ENCODE results near the gene RASGRF2. TPM values are rescaled to one million over a fixed set of nuclear protein-coding genes. Genes with fewer than 3 reads are reported as not detected.
"Not testable (repeated sequence)": the region's sequence is repeated elsewhere in the genome, so short reads cannot be mapped to it uniquely, and the experiment has no call there.

The RASGRF2 gene
- total RNA-seq, 1 experiment from 2014 or later: 5.3 TPM

- H3K4me3 ChIP-seq (ENCODE audit: insufficient read depth, low read depth, low read length); DNase-seq; H3K27me3 ChIP-seq (ENCODE audit: control insufficient read depth, insufficient read depth, low read length); H3K36me3 ChIP-seq (replicated peaks; ENCODE audit: control insufficient read depth, insufficient read depth, low read length): not testable (repeated sequence)
These were observed 70.3 kb downstream of the RASGRF2 start for GRCh38 chr5:81030236-81031034.

DNA sequence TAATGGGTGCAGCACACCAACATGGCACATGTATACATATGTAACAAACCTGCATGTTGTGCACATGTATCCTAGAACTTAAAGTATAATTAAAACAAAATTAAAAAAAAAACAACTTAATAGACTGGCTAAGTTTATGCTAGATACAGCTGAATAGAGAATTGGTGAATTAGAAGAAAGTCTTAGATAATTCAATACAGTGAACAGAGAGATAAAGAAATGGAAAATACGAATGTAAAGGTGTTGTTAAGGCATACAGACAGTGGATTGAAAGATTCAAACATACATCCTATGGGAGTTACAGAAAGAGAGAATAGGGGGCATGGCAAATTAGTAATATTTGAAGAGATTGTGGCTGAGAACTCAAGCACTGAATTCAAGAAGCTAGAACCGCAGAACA is 75.4 kb downstream of the RASGRF2 start:
- Histone ChIP-seq H3K36me3 (replicated peaks; ENCODE audit: control insufficient read depth, insufficient read depth, low read length) (no peaks in the 10 kb centered on the region), H3K4me3 (ENCODE audit: insufficient read depth, low read depth, low read length) (no peak overlapping the region), H3K27me3 (ENCODE audit: control insufficient read depth, insufficient read depth, low read length) (no peaks in the 10 kb centered on the region)
- DNase-seq: no peak

GRCh38 chr5:81038495-81038894 is 78.3 kb downstream of the RASGRF2 start:
- no peaks in the 10 kb centered on the region for H3K36me3 ChIP-seq (replicated peaks; ENCODE audit: control insufficient read depth, insufficient read depth, low read length)
- no peaks in the 10 kb centered on the region for H3K27me3 ChIP-seq (ENCODE audit: control insufficient read depth, insufficient read depth, low read length)
- DNase-seq: no peak
- H3K4me3 ChIP-seq (ENCODE audit: insufficient read depth, low read depth, low read length): no peak overlapping the region

DNA sequence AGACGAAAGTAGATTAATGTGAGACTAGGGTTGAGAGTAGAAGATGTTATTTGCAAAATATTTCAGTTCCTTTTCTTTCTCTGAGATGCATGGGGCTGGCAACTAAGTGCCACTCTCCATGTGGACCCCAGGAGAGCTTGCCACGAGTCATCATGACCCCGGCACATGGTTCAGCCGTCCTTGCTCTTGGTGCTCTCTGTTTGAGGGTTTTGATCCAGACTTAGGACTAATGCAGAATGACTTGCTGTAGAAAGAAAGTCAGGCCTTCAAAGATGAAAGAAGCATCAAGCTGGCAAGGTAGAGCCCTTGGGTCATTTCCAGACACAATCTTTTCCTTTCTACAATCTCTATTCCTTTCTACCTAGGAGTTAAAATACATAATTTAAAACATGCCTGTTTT is 84.7 kb downstream of the RASGRF2 start:
- Histone ChIP-seq H3K36me3 (replicated peaks; ENCODE audit: control insufficient read depth, insufficient read depth, low read length) (no peaks in the 10 kb centered on the region), H3K4me3 (ENCODE audit: insufficient read depth, low read depth, low read length) (no peak overlapping the region), H3K27me3 (ENCODE audit: control insufficient read depth, insufficient read depth, low read length) (no peaks in the 10 kb centered on the region)
- DNase-seq: no peak

DNA sequence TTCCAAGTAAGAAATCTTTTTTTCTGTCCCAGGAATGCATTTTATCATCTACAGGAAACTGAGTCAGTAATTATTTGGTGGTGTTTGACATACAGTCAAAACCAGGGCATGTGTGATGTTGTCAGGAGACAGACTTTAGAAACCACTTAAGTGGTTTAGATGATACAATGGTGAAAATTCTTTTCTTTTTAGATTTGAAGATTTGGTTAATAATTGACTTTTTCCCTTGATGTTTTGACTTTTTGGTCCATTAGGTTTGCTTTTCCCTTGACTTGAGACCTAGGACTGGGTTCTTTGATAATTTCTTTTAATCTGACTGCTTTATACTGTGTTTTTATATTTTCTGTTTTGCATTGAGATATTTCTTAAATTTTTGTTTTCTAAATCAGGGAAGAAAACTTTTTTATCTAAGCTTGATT is 85.2 kb downstream of the RASGRF2 start:
- no peak for DNase-seq
- Histone ChIP-seq H3K27me3 (ENCODE audit: control insufficient read depth, insufficient read depth, low read length) (no peaks in the 10 kb centered on the region), H3K36me3 (replicated peaks; ENCODE audit: control insufficient read depth, insufficient read depth, low read length) (no peaks in the 10 kb centered on the region; the same call in 1 of the 2 replicates), H3K4me3 (ENCODE audit: insufficient read depth, low read depth, low read length) (no peak overlapping the region)

- DNase-seq: no peak
- Histone ChIP-seq H3K27me3 (ENCODE audit: control insufficient read depth, insufficient read depth, low read length) (no peaks in the 10 kb centered on the region), H3K36me3 (replicated peaks; ENCODE audit: control insufficient read depth, insufficient read depth, low read length) (no peaks in the 10 kb centered on the region; the same call in 1 of the 2 replicates), H3K4me3 (ENCODE audit: insufficient read depth, low read depth, low read length) (no peak overlapping the region)
These were observed 85.9 kb downstream of the RASGRF2 start for GRCh38 chr5:81046041-81046440.

DNA sequence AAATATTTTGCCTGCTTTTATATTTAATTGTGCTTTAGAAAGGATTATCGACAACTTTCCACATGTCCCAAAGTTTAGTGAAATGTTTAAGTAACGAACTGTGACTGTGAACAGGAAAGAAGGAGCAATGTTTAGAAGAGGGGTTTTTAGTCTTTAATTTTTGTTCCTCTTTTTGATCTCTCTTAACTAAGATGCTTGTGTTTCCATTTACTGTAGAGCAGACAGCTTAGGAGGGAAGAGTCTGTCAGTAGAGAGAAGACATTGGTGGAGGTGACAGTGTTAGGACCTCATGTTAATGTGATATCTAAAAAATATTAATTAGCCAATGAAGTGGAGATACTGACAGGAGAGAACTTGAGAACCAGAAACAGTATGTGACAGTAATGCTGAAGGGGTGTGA is 92.2 kb downstream of the RASGRF2 start:
- Histone ChIP-seq H3K4me3 (ENCODE audit: insufficient read depth, low read depth, low read length) (no peak overlapping the region), H3K36me3 (replicated peaks; ENCODE audit: control insufficient read depth, insufficient read depth, low read length) (no peaks in the 10 kb centered on the region; the same call in 1 of the 2 replicates), H3K27me3 (ENCODE audit: control insufficient read depth, insufficient read depth, low read length) (no peaks in the 10 kb centered on the region)
- DNase-seq: no peak

DNA sequence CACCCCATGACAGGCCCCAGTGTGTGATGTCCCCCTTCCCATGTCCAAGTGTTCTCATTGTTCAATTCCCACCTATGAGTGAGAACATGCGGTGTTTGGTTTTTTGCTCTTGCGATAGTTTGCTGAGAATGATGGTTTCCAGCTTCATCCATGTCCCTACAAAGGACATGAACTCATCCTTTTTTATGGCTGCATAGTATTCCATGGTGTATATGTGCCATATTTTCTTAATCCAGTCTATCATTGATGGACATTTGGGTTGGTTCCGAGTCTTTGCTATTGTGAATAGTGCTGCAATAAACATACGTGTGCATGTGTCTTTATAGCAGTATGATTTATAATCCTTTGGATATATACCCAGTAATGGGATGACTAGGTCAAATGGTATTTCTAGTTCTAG is 93.1 kb downstream of the RASGRF2 start:
- not testable (repeated sequence) for H3K36me3 ChIP-seq (replicated peaks; ENCODE audit: control insufficient read depth, insufficient read depth, low read length); H3K27me3 ChIP-seq (ENCODE audit: control insufficient read depth, insufficient read depth, low read length); DNase-seq; H3K4me3 ChIP-seq (ENCODE audit: insufficient read depth, low read depth, low read length)

GRCh38 chr5:81058121-81058520 is 98.0 kb downstream of the RASGRF2 start:
- Histone ChIP-seq H3K27me3 (ENCODE audit: control insufficient read depth, insufficient read depth, low read length) (no peaks in the 10 kb centered on the region), H3K4me3 (ENCODE audit: insufficient read depth, low read depth, low read length) (no peak overlapping the region), H3K36me3 (replicated peaks; ENCODE audit: control insufficient read depth, insufficient read depth, low read length) (no peaks in the 10 kb centered on the region; the same call in 1 of the 2 replicates)
- no peak for DNase-seq

- H3K36me3 ChIP-seq (replicated peaks; ENCODE audit: control insufficient read depth, insufficient read depth, low read length): no peaks in the 10 kb centered on the region; the same call in none of the 2 replicates
- H3K4me3 ChIP-seq (ENCODE audit: insufficient read depth, low read depth, low read length): no peak overlapping the region
- no peaks in the 10 kb centered on the region for H3K27me3 ChIP-seq (ENCODE audit: control insufficient read depth, insufficient read depth, low read length)
- no peak for DNase-seq
These were observed 105.3 kb downstream of the RASGRF2 start for GRCh38 chr5:81065492-81065891.

GRCh38 chr5:81066102-81066501 is 105.9 kb downstream of the RASGRF2 start:
- no peak for DNase-seq
- no peak overlapping the region for H3K4me3 ChIP-seq (ENCODE audit: insufficient read depth, low read depth, low read length)
- no peaks in the 10 kb centered on the region; the same call in none of the 2 replicates for H3K36me3 ChIP-seq (replicated peaks; ENCODE audit: control insufficient read depth, insufficient read depth, low read length)
- H3K27me3 ChIP-seq (ENCODE audit: control insufficient read depth, insufficient read depth, low read length): no peaks in the 10 kb centered on the region

DNA sequence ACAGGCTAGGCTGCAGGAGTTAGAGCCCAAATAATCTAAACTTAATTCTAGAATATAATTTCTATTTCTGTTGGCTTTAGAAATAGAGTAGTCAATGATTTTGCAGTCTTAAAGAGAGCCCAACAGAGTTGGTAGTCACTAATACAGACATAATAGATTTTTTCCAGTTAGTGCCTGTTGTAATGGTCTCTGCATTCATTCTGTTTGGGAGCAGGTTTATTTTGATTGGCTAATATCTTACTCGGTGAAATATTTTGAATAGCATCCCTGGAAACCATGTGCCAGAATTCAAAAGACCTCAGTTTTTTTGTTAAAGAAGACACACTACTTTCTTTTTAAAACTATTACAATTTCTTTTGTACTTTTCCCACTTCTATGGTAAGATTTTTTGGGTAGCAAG is 107.2 kb downstream of the RASGRF2 start:
- Histone ChIP-seq H3K27me3 (ENCODE audit: control insufficient read depth, insufficient read depth, low read length) (no peaks in the 10 kb centered on the region), H3K4me3 (ENCODE audit: insufficient read depth, low read depth, low read length) (no peak overlapping the region), H3K36me3 (replicated peaks; ENCODE audit: control insufficient read depth, insufficient read depth, low read length) (no peaks in the 10 kb centered on the region; the same call in none of the 2 replicates)
- no peak for DNase-seq

DNA sequence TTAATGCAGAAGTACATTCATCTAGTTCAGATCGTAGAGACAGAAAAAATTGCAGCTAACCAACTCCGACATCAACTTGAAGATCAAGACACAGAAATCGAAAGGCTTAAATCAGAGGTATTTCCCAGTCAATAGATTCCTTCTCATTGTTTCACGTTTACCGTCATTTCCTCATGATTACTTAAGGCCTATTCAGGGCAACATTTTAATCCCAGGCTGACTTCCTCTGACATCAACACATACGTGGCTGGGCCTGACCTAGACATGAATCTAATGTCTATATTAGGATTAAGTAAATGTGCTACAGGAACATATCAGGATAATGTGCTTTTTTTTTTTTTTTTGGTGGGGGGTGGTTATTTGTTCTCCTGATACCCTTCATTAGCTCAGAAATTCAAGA is 107.9 kb downstream of the RASGRF2 start:
- Histone ChIP-seq H3K27me3 (ENCODE audit: control insufficient read depth, insufficient read depth, low read length) (no peaks in the 10 kb centered on the region), H3K4me3 (ENCODE audit: insufficient read depth, low read depth, low read length) (no peak overlapping the region), H3K36me3 (replicated peaks; ENCODE audit: control insufficient read depth, insufficient read depth, low read length) (no peaks in the 10 kb centered on the region; the same call in none of the 2 replicates)
- DNase-seq: no peak

DNA sequence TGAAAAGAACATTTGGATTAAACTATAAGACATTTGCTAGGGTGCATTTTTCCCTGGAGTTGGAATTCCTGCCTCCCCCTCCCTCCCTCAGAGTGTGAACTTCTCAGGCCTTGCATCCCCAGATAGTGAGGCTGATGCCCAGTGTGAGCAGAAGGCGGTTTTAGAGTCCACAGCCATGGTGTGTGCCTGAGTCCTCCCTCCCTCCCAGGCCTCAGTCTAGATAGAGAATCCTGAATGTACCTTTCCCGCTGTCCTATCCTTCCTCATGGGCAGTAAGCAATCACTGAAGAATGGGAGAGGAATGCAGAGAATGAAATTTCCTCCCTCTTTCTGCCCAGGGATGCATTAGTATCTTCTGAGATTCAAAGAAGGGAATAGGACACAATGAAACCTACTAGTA is 108.5 kb downstream of the RASGRF2 start:
- no peak overlapping the region for H3K4me3 ChIP-seq (ENCODE audit: insufficient read depth, low read depth, low read length)
- DNase-seq: no peak

DNA sequence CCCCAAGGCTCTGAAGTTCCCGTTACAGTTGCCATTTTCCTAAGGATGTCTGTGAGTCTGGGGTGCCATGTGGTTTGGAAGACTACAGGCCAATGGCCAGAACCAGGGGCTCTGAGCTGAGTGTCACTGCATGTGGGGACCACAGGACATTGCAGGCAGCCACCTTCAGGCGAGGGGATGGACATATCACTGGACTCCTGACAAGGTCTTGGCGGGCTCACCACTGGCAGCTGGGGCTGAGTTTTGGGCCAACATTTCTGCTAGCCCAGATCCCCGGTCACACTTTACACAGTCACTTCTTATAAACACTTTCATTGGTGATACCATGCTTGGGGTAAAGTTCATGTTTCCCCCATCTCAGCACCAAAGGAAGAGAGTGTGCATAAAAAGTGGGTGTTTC is 109.8 kb downstream of the RASGRF2 start:
- Histone ChIP-seq H3K36me3 (replicated peaks; ENCODE audit: control insufficient read depth, insufficient read depth, low read length) (peaks cover 3% of the 10 kb centered on the region), H3K4me3 (ENCODE audit: insufficient read depth, low read depth, low read length) (no peak overlapping the region), H3K27me3 (ENCODE audit: control insufficient read depth, insufficient read depth, low read length) (no peaks in the 10 kb centered on the region)
- no peak for DNase-seq

More for the DNA sequence above, 108.5 kb downstream of the RASGRF2 start:
- no peaks in the 10 kb centered on the region; the same call in none of the 2 replicates for H3K36me3 ChIP-seq (replicated peaks; ENCODE audit: control insufficient read depth, insufficient read depth, low read length)
- H3K27me3 ChIP-seq (ENCODE audit: control insufficient read depth, insufficient read depth, low read length): no peaks in the 10 kb centered on the region
